Measurements from ENCODE around the gene CTAG2. TPM values are rescaled to one million over a fixed set of nuclear protein-coding genes. Genes with fewer than 3 reads are reported as not detected.

The CTAG2 gene
- total RNA-seq, 1 donor from 2014 or later: not detected

GRCh38 chrX:154602766-154603437 lies 50.5 kb downstream of the CTAG2 start:
- TF ChIP-seq, protein P1, sequence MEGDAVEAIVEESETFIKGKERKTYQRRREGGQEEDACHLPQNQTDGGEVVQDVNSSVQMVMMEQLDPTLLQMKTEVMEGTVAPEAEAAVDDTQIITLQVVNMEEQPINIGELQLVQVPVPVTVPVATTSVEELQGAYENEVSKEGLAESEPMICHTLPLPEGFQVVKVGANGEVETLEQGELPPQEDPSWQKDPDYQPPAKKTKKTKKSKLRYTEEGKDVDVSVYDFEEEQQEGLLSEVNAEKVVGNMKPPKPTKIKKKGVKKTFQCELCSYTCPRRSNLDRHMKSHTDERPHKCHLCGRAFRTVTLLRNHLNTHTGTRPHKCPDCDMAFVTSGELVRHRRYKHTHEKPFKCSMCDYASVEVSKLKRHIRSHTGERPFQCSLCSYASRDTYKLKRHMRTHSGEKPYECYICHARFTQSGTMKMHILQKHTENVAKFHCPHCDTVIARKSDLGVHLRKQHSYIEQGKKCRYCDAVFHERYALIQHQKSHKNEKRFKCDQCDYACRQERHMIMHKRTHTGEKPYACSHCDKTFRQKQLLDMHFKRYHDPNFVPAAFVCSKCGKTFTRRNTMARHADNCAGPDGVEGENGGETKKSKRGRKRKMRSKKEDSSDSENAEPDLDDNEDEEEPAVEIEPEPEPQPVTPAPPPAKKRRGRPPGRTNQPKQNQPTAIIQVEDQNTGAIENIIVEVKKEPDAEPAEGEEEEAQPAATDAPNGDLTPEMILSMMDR (conservative IDR thresholded peaks at IDR 0.05; ENCODE audit: low read depth, low read length): no peak
- DNase-seq (ENCODE audit: low read depth): no peak

GRCh38 chrX:154602226-154602625 lies 51.2 kb downstream of the CTAG2 start:
- no peak for DNase-seq (ENCODE audit: low read depth)
- no peak overlapping the region for H3K4me3 ChIP-seq (ENCODE audit: low read depth, low read length)
- TF ChIP-seq, protein P1 (conservative IDR thresholded peaks at IDR 0.05; ENCODE audit: low read depth, low read length): no peak

More at GRCh38 chrX:154602766-154603437, 50.5 kb downstream of the CTAG2 start:
- no peak overlapping the region for H3K4me3 ChIP-seq (ENCODE audit: low read depth, low read length)

Other genes starting within 250 kb of the CTAG2 start
- gene DNASE1L1, start 244.3 kb downstream of the CTAG2 start, total RNA-seq: 20.7 and 27.7 TPM in 2 replicates
- gene TAFAZZIN, start 242.0 kb downstream of the CTAG2 start, total RNA-seq: 33.6 and 55.8 TPM in 2 replicates
- gene ATP6AP1, start 224.9 kb downstream of the CTAG2 start, total RNA-seq: 28.5 and 55.1 TPM in 2 replicates
- 116 and 144 TPM in 2 replicates for gene GDI1, start 216.4 kb downstream of the CTAG2 start, total RNA-seq
- gene FAM50A, start 209.4 kb downstream of the CTAG2 start, total RNA-seq: 51.1 and 74.1 TPM in 2 replicates
- 5.9 and 14.6 TPM in 2 replicates for gene PLXNA3, start 195.3 kb downstream of the CTAG2 start, total RNA-seq
- gene LAGE3, start 174.3 kb downstream of the CTAG2 start, total RNA-seq: 23.0 and 28.4 TPM in 2 replicates
- 39.4 and 65.5 TPM in 2 replicates for gene UBL4A, start 167.0 kb downstream of the CTAG2 start, total RNA-seq
- 26.1 and 29.1 TPM in 2 replicates for gene SLC10A3, start 162.9 kb downstream of the CTAG2 start, total RNA-seq
- 24.8 and 31.8 TPM in 2 replicates for gene FAM3A, start 137.3 kb downstream of the CTAG2 start, total RNA-seq
- gene G6PD, start 106.7 kb downstream of the CTAG2 start, total RNA-seq: 70.5 and 84.1 TPM in 2 replicates
- 15.8 and 21.4 TPM in 2 replicates for gene IKBKG, start 106.0 kb downstream of the CTAG2 start, total RNA-seq
- gene CTAG1A, start 68.4 kb downstream of the CTAG2 start, total RNA-seq: not detected in 2 replicates
- not detected in 2 replicates for gene CTAG1B, start 34.3 kb downstream of the CTAG2 start, total RNA-seq
- 0.14 TPM in 1 of 2 replicates, not detected in the other for gene GAB3, start 97.5 kb upstream of the CTAG2 start, total RNA-seq
- 41.2 and 66.1 TPM in 2 replicates for gene DKC1, start 109.3 kb upstream of the CTAG2 start, total RNA-seq
- 9.2 and 10.3 TPM in 2 replicates for gene MPP1, start 151.9 kb upstream of the CTAG2 start, total RNA-seq
- not detected in 2 replicates for gene SMIM9, start 181.1 kb upstream of the CTAG2 start, total RNA-seq
- gene F8A1, start 232.8 kb upstream of the CTAG2 start, total RNA-seq: 12.6 and 22.5 TPM in 2 replicates